ENCODE data around the gene DUSP8.

GRCh38 chr11:1597994-1598380 lies 25.9 kb upstream of the DUSP8 start, which contains the start of gene KRTAP5-2:
- TF ChIP-seq CTCF (IDR thresholded peaks at IDR 0.05) (no peak), EZH2 (IDR thresholded peaks at IDR 0.05; ENCODE audit: borderline replicate concordance, insufficient read depth, low read depth, low read length, poor library complexity, severe bottlenecking) (no peak)

All from B cell (primary cell).